Naive B cell (primary cell): ENCODE results near the gene FAM13C. TPM values are rescaled to one million over a fixed set of nuclear protein-coding genes. Genes with fewer than 3 reads are reported as not detected.

Experiments used
- ATAC-seq, 2 donors: fragments of 150-1000 bp; cut with Tn5 transposase; 2 replicates each; pipeline ENCODE4 v1.10.0; 2021; ENCODE audit warnings: low read depth in 2 of 2, mild to moderate bottlenecking in 2 of 2, moderate library complexity in 2 of 2
- DNase-seq: peaks from one replicate; pipeline ENCODE4 v3.0.0; 2022
- H3K27ac Mint-ChIP-seq, 6 donors: one replicate each; pipeline ENCODE4 v1.8.0; 2020 to 2022; ENCODE audit warnings: mild to moderate bottlenecking in 6 of 6, mixed read lengths in 6 of 6, moderate library complexity in 5 of 6, inconsistent platforms in 2 of 6
- H3K27me3 Mint-ChIP-seq, 3 donors: one replicate each; pipeline ENCODE4 v1.8.0; 2021 to 2022; ENCODE audit warnings: mixed read lengths in 3 of 3, mild to moderate bottlenecking in 1 of 3
- H3K36me3 Mint-ChIP-seq, 2 donors: one replicate each; pipeline ENCODE4 v1.8.0; 2020 to 2022; ENCODE audit warnings: mixed read lengths in 2 of 2, inconsistent platforms in 1 of 2, mild to moderate bottlenecking in 1 of 2
- H3K4me1 Mint-ChIP-seq, 3 donors: one replicate each; pipeline ENCODE4 v1.8.0; 2020 to 2022; ENCODE audit warnings: mixed read lengths in 3 of 3, inconsistent platforms in 1 of 3, mild to moderate bottlenecking in 1 of 3, moderate library complexity in 1 of 3
- H3K4me3 Mint-ChIP-seq, 8 donors: one replicate each; pipeline ENCODE4 v1.8.0; 2020 to 2022; ENCODE audit warnings: mild to moderate bottlenecking in 8 of 8, mixed read lengths in 8 of 8, moderate library complexity in 8 of 8, inconsistent platforms in 2 of 8
- H3K9me3 Mint-ChIP-seq, 7 donors: one replicate each; pipeline ENCODE4 v1.8.0; 2020 to 2022; ENCODE audit warnings: mixed read lengths in 7 of 7, mild to moderate bottlenecking in 5 of 7, inconsistent platforms in 2 of 7, moderate library complexity in 1 of 7
- polyA plus RNA-seq, 6 donors: library from polyadenylated mRNA; unstranded; fragments of 300-500 nt; fragmentation: Illumina TruSeq; gene quantifications; one replicate each; pipeline ENCODE4 v1.2.3, GENCODE V29; 2021; ENCODE audit warnings: low read depth in 6 of 6

FAM13C gene
- polyA plus RNA-seq, 6 donors from 2014 or later, result not detected

DNA sequence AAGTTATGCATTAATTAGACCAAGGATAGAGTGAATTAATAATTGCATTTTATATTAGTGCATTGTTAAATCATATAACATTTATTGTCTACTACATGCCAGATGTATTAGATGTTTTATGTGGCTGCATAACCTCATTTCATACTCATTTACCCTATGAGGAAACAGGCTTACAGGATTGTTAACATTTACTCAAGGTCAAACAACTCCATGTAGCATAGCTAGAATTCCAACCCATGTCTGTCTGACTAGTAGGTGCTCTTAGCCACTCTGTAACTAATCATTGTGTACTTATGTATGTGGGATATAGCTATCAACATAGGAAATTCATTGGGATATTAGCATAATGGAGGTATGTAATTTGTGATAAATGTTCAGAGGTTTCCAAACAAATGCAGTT, 139.6 kb downstream of the FAM13C start:
- Mint-ChIP-seq H3K36me3 (no peaks in the 10 kb centered on the region), H3K9me3 (peaks cover 0 to 3% (median 0%) of the 10 kb centered on the region in 7 donors), H3K27ac (no peak overlapping the region), H3K4me3 (no peak overlapping the region), H3K27me3 (peaks cover 0 to 5% (median 0%) of the 10 kb centered on the region in 3 donors), H3K4me1 (no peaks in the 10 kb centered on the region)
- ATAC-seq, result no peak
- DNase-seq, result no peak

DNA sequence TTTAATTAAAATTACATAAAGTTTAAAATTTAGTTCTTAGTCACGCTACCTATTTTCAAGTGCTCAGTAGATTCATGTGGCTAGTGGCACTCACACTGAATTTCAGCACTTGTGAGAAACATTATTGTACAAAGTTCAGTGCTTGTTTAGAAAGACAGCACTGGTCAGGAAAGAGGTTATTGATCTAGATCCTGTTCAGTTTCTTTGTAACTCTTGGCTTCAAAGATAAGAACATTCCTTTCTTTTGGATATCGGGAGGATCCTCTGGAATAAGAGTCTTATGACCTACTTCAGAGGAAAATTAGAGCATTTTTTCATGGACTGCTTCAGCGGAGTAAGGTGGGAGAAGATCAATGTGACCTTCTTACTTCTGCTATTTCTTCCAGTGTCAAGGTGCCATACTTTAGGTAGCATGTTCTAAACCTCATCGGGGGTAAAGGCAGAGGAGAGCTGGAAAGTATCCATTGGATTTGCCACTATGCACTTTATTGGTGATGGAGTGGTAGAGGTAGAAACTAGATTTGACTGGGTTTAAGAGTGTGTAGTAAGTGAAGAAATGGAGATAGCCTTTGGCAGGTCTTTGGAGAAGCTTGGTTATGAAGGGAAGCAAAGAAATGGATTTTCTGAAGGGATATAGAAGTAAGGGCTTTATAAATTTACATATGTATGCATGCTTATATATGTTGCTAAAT, 146.0 kb downstream of the FAM13C start:
- Mint-ChIP-seq H3K4me1 (no peaks in the 10 kb centered on the region), H3K36me3 (no peaks in the 10 kb centered on the region), H3K4me3 (no peak overlapping the region), H3K9me3 (no peaks in the 10 kb centered on the region), H3K27me3 (peaks cover 0 to 3% (median 0%) of the 10 kb centered on the region in 3 donors), H3K27ac (no peak overlapping the region)
- ATAC-seq, result no peak
- DNase-seq, result no peak

DNA sequence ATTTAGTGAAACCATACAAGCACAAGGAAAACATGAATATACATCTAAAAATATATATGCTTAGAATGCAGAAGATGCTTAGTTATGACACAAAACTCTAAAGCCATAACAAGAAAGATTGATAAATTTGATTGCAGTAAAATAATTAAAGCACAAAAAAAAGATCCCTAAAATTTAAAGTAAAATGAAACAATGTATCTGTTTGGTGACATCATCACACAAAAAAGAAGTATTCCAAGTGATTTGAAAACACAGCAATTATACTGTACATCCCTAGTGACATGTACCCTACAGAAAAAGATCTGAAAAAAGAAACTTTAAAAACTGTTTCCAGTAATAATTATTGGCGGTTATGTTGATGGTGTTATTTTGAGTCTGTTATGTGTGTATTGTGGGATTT, 148.2 kb downstream of the FAM13C start:
- no peaks in the 10 kb centered on the region for H3K36me3 Mint-ChIP-seq
- H3K4me3 Mint-ChIP-seq, result no peak overlapping the region
- DNase-seq (no peak), ATAC-seq (no peak)
- peaks cover 0 to 7% (median 0%) of the 10 kb centered on the region in 7 donors for H3K9me3 Mint-ChIP-seq
- H3K27me3 Mint-ChIP-seq, result peaks cover 0 to 3% (median 0%) of the 10 kb centered on the region in 3 donors
- H3K27ac Mint-ChIP-seq, result no peak overlapping the region
- H3K4me1 Mint-ChIP-seq, result no peaks in the 10 kb centered on the region

DNA sequence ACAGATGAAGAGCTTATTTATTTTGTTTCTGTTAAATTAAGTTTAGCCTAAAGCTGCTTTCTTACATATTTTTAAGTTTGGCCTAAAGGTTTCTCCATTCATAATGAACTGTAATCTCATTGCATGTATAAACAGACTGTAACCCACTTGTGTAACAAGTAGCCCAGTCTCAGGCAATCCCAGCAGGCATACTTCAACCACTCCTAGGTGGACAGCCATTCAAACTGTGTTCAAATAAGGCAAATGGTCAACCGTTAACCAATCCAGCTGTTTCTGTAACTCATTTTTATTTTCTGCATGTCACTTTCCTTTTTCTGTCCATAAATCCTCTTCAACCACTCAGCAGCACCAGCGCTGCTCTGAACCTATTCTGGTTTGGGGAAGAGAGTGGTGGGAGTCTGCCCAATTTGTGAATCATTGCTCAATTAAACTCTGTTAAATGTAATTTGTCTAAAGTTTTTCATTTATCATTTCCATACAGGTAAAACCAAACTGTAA, 150.0 kb downstream of the FAM13C start:
- H3K36me3 Mint-ChIP-seq, result no peaks in the 10 kb centered on the region
- H3K27ac Mint-ChIP-seq, result no peak overlapping the region
- no peak for DNase-seq
- H3K27me3 Mint-ChIP-seq, result peaks cover 0 to 3% (median 0%) of the 10 kb centered on the region in 3 donors
- H3K9me3 Mint-ChIP-seq, result peaks cover 3 to 13% (median 5%) of the 10 kb centered on the region in 7 donors
- no peaks in the 10 kb centered on the region for H3K4me1 Mint-ChIP-seq
- ATAC-seq, result no peak
- no peak overlapping the region for H3K4me3 Mint-ChIP-seq

DNA sequence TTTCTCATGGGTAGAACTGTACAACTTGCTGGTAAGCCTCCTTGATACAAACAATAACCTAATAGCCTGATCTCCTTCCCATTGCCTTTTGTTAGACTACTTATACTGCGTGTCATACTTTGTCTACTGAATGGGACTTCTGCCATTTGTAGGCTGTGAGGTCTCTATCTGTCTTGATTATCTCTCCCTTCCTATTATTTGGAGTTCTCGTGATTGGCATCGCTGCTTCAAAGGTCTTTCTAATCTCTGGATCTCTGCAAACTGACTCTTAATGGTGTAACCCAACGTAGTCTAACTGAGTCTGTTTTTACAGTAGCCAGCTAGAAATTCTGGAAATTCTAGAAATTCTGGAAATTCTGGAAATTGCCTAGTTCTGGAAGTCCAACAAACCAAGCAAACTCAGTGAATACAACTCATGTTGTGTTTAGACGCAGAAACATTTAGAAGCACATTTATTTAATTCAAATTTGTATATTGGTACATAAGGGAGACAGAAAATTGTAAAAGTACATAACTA, 156.1 kb downstream of the FAM13C start:
- Mint-ChIP-seq H3K27me3 (no peaks in the 10 kb centered on the region), H3K27ac (no peak overlapping the region), H3K4me3 (no peak overlapping the region), H3K9me3 (peaks cover 4 to 13% (median 5%) of the 10 kb centered on the region in 7 donors), H3K36me3 (no peaks in the 10 kb centered on the region), H3K4me1 (no peaks in the 10 kb centered on the region)
- no peak for DNase-seq
- ATAC-seq, result no peak

Other genes with a start within 250 kb of the FAM13C start
- gene PHYHIPL, start 185.9 kb downstream of the FAM13C start, polyA plus RNA-seq, result not detected